ENCODE measurements around the gene PDGFRB. TPM values are rescaled to one million over a fixed set of nuclear protein-coding genes. Genes with fewer than 3 reads are reported as not detected.
A peak's percentile ranks its signal among the peaks of the same experiment; 100 is the strongest.

Gene PDGFRB
- total and polyA plus RNA-seq, 2 of the 8 experiments (the other 6 are each of a cell fraction or from before 2014, with no cell fraction given), result 4.2 to 13.7 TPM

- H3K4me1 ChIP-seq (replicated peaks in 1 of 4; ENCODE audit: control insufficient read depth in 3 of 4, insufficient read depth in 4 of 4, low read length in 3 of 4), result peaks cover 4 to 13% (median 9%) of the 10 kb centered on the region in 4 experiments
- no peaks in the 10 kb centered on the region for H3K79me1 ChIP-seq (ENCODE audit: low read depth, low read length)
- WGBS, 2 experiments (ENCODE audit: extremely low coverage in 1 of 2, insufficient coverage in 1 of 2, insufficient read length in 1 of 2, insufficient replicate concordance in 2 of 2, low coverage in 1 of 2, low lambda C conversion rate in 2 of 2, missing lambda C conversion rate in 1 of 2), result 14% methylated on average over 22 of the region's 27 CpGs; no CpG with 5 or more reads in 1 of the 2 experiments
- H3K18ac ChIP-seq (ENCODE audit: extremely low read depth, low read length), result no peak overlapping the region
- H2BK15ac ChIP-seq (ENCODE audit: low read length), result no peak overlapping the region
- no peak overlapping the region for H2BK20ac ChIP-seq (ENCODE audit: low read length)
- H2BK5ac ChIP-seq (ENCODE audit: low read depth, low read length), result no peak overlapping the region
- no peak overlapping the region for H2BK120ac ChIP-seq (replicated peaks; ENCODE audit: low read depth, low read length)
- no peaks in the 10 kb centered on the region for H3K79me2 ChIP-seq (ENCODE audit: control insufficient read depth in 1 of 2, insufficient read depth in 2 of 2, low read length in 2 of 2)
- peaks cover 3% of the 10 kb centered on the region; the same call in 1 of the 2 replicates for H3K23me2 ChIP-seq (ENCODE audit: low read depth, low read length)
- DNase-seq (ENCODE audit: low read depth in 1 of 2, low spot score in 2 of 2) (no peak), FAIRE-seq (no peak)
- no peak overlapping the region for H3K23ac ChIP-seq (ENCODE audit: insufficient read length)
- H4K8ac ChIP-seq (ENCODE audit: extremely low read depth, insufficient read depth, low read length), result peak overlapping the region; percentile 14; the same call in 1 of the 2 replicates
- no peaks in the 10 kb centered on the region for H3K9me3 ChIP-seq (ENCODE audit: insufficient read depth in 2 of 2, low read depth in 1 of 2, low read length in 1 of 2)
- H2AFZ ChIP-seq (ENCODE audit: low read length), result no peak overlapping the region
- peaks cover 4 to 7% of the 10 kb centered on the region in 2 experiments for H4K20me1 ChIP-seq (replicated peaks in 1 of 2; ENCODE audit: control insufficient read depth in 1 of 2, insufficient read depth in 2 of 2, low read length in 2 of 2)
- H3K27ac ChIP-seq (ENCODE audit: low read depth, low read length), result no peak overlapping the region
- ChIA-PET POLR2A (ENCODE audit: partially characterized antibody) (no interaction called here), CTCF (ENCODE audit: partially characterized antibody) (interaction anchor here (0.8 to 15.3 kb wide), 9 partner anchors 9 to 185 kb away, joined by 3 to 372 read pairs (median 3); no protein-coding TSS in a partner anchor)
- peak overlapping the region; percentile 26 to 59; a peak in 3 of 4 replicates for H3K4me2 ChIP-seq (ENCODE audit: insufficient read depth in 1 of 2, low read depth in 2 of 2, low read length in 2 of 2)
- H3K27me3 ChIP-seq (replicated peaks in 1 of 4; ENCODE audit: control insufficient read depth in 3 of 4, extremely low read depth in 1 of 4, insufficient read depth in 3 of 4, low read length in 3 of 4), result peaks cover 58 to 76% (median 72%) of the 10 kb centered on the region in 4 experiments
- H4K91ac ChIP-seq (replicated peaks; ENCODE audit: insufficient read length, low read length), result no peak overlapping the region
- H3K4me3 ChIP-seq (ENCODE audit: extremely low read depth in 1 of 4, insufficient read depth in 2 of 4, low read depth in 3 of 4, low read length in 4 of 4), result peak overlapping the region in 1 of 4 experiments; percentile 50; a peak in 2 of 8 replicates
- no peak overlapping the region for H2BK12ac ChIP-seq (ENCODE audit: low read depth, low read length)
- no peak overlapping the region for H2AK5ac ChIP-seq (ENCODE audit: low read depth, low read length)
- no peak overlapping the region for H3K56ac ChIP-seq (replicated peaks; ENCODE audit: insufficient read length, low read depth, low read length)
- no peak overlapping the region for H4K5ac ChIP-seq (ENCODE audit: insufficient read length, low read depth, low read length)
- no peak overlapping the region for H3K4ac ChIP-seq (replicated peaks; ENCODE audit: insufficient read length, low read depth, low read length)
- no peaks in the 10 kb centered on the region; a peak in 1 of 8 replicates for H3K36me3 ChIP-seq (ENCODE audit: control insufficient read depth in 2 of 4, insufficient read depth in 4 of 4, low read length in 3 of 4)
- no peak overlapping the region for H3K14ac ChIP-seq (ENCODE audit: insufficient read length)
- peak; percentile 49 for TF ChIP-seq EZH2 (IDR thresholded peaks at IDR 0.05; ENCODE audit: low read depth, low read length, severe bottlenecking)
- TF ChIP-seq KDM4A (IDR thresholded peaks at IDR 0.05; ENCODE audit: low read depth, low read length, severe bottlenecking), result peak; percentile 18
- peak; percentile 57; the same call in 1 of the 2 replicates for TF ChIP-seq POLR2AphosphoS5 (IDR thresholded peaks at IDR 0.05; ENCODE audit: low read depth, low read length)
- no peak for TF ChIP-seq FOSL1 (IDR thresholded peaks at IDR 0.05; ENCODE audit: insufficient read depth, low read depth, low read length)
- no peak for TF ChIP-seq POLR2A (IDR thresholded peaks at IDR 0.05; ENCODE audit: control extremely low read depth in 1 of 2, low read depth in 2 of 2, low read length in 2 of 2)
- no peak overlapping the region for H3K9ac ChIP-seq (replicated peaks in 1 of 4; ENCODE audit: extremely low read depth in 1 of 4, low read depth in 3 of 4, low read length in 3 of 4)
These were observed 10.5 kb upstream of the PDGFRB start for GRCh38 chr5:150166037-150166649.

Data from H1 (cell line).